ENCODE data around the gene FARS2.

GRCh38 chr6:5439749-5440148 is 178.4 kb downstream of the FARS2 start:
- TF ChIP-seq REST (IDR thresholded peaks at IDR 0.05; ENCODE audit: borderline replicate concordance) (no peak), CTCF (IDR thresholded peaks at IDR 0.05; ENCODE audit: poor library complexity, severe bottlenecking) (no peak), EZH2 (IDR thresholded peaks at IDR 0.05; ENCODE audit: borderline replicate concordance, insufficient read depth, low read length, poor library complexity, severe bottlenecking) (no peak), POLR2AphosphoS5 (IDR thresholded peaks at IDR 0.05) (no peak), EP300 (conservative IDR thresholded peaks at IDR 0.05; ENCODE audit: poor library complexity, severe bottlenecking) (no peak), RAD21 (conservative IDR thresholded peaks at IDR 0.05) (no peak), SMC3 (conservative IDR thresholded peaks at IDR 0.05; ENCODE audit: poor library complexity) (no peak), MXI1 (conservative IDR thresholded peaks at IDR 0.05; ENCODE audit: poor library complexity, severe bottlenecking) (no peak), TAF1 (IDR thresholded peaks at IDR 0.05; ENCODE audit: low read depth) (no peak)
